ENCODE results near the gene TFDP2. TPM values are rescaled to one million over a fixed set of nuclear protein-coding genes. Genes with fewer than 3 reads are reported as not detected.

The TFDP2 gene
- total and polyA plus RNA-seq, 10 of the 15 experiments (the other 5 are each of a cell fraction or from before 2014, with no cell fraction given): 28.3 to 100 (median 49.7) TPM

DNA sequence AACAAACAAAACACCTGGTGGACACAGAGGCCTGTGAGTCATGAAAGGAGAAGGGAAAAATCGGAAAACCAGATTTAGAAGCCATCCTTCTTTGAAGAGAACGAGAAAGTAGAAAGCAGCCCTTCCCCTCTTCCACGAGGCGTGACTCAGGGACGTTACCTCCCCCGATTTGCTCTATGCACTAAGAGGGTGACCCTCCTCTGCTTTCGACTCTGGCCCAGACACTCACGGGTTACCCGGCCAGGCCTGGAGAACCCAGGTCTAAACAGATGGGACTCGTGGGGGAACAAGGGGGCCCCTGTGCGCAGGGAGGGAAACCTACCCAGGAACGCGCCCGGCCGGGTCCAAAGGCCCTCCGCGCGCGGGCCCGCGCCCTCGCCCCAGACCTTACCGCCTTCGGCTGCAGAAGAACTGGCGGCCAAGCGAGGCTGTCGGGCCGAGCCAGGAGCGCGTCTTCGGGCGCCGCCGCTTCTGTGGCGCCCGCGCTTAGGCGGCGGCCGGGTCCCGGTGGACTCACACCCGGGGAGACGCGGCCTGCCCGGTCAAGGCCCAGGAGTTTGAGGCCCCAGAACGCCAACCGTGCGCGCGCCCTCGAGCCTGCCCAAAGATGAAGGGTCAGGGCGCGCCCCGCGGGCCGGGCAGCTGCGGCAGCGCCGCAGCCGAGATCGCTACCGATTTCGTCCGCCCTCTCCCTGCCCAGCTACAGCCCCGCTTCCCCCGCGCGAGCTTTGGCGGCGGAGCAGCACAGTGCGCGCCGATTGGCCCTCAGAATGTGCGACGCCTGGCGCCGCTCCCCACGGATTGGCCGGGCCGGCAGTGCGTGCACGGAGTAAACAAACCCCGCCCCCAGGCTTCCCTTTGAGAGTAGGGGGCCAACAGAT lies at the start of gene TFDP2 (continued):
- TF ChIP-seq, protein P1, sequence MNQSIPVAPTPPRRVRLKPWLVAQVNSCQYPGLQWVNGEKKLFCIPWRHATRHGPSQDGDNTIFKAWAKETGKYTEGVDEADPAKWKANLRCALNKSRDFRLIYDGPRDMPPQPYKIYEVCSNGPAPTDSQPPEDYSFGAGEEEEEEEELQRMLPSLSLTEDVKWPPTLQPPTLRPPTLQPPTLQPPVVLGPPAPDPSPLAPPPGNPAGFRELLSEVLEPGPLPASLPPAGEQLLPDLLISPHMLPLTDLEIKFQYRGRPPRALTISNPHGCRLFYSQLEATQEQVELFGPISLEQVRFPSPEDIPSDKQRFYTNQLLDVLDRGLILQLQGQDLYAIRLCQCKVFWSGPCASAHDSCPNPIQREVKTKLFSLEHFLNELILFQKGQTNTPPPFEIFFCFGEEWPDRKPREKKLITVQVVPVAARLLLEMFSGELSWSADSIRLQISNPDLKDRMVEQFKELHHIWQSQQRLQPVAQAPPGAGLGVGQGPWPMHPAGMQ (IDR thresholded peaks at IDR 0.05; ENCODE audit: borderline replicate concordance): no peak
- TF ChIP-seq ESRRA (IDR thresholded peaks at IDR 0.05; ENCODE audit: low read length): no peak
- peak; percentile 88; the same call in 1 of the 2 replicates for TF ChIP-seq ASH2L (IDR thresholded peaks at IDR 0.05; ENCODE audit: borderline replicate concordance, low read depth)
- TF ChIP-seq, protein P2, sequence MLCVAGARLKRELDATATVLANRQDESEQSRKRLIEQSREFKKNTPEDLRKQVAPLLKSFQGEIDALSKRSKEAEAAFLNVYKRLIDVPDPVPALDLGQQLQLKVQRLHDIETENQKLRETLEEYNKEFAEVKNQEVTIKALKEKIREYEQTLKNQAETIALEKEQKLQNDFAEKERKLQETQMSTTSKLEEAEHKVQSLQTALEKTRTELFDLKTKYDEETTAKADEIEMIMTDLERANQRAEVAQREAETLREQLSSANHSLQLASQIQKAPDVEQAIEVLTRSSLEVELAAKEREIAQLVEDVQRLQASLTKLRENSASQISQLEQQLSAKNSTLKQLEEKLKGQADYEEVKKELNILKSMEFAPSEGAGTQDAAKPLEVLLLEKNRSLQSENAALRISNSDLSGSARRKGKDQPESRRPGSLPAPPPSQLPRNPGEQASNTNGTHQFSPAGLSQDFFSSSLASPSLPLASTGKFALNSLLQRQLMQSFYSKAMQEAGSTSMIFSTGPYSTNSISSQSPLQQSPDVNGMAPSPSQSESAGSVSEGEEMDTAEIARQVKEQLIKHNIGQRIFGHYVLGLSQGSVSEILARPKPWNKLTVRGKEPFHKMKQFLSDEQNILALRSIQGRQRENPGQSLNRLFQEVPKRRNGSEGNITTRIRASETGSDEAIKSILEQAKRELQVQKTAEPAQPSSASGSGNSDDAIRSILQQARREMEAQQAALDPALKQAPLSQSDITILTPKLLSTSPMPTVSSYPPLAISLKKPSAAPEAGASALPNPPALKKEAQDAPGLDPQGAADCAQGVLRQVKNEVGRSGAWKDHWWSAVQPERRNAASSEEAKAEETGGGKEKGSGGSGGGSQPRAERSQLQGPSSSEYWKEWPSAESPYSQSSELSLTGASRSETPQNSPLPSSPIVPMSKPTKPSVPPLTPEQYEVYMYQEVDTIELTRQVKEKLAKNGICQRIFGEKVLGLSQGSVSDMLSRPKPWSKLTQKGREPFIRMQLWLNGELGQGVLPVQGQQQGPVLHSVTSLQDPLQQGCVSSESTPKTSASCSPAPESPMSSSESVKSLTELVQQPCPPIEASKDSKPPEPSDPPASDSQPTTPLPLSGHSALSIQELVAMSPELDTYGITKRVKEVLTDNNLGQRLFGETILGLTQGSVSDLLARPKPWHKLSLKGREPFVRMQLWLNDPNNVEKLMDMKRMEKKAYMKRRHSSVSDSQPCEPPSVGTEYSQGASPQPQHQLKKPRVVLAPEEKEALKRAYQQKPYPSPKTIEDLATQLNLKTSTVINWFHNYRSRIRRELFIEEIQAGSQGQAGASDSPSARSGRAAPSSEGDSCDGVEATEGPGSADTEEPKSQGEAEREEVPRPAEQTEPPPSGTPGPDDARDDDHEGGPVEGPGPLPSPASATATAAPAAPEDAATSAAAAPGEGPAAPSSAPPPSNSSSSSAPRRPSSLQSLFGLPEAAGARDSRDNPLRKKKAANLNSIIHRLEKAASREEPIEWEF (IDR thresholded peaks at IDR 0.05; ENCODE audit: insufficient replicate concordance, low read depth, low read length): no peak
- TF ChIP-seq POLR2A (IDR thresholded peaks at IDR 0.05; ENCODE audit: low read depth, low read length): peak; percentile 85
- TF ChIP-seq JUNB (IDR thresholded peaks at IDR 0.05): no peak
- TF ChIP-seq CREB1 (IDR thresholded peaks at IDR 0.05; ENCODE audit: low read depth): peak; percentile 84
- TF ChIP-seq NBN (IDR thresholded peaks at IDR 0.05): no peak
- TF ChIP-seq EGR1 (IDR thresholded peaks at IDR 0.05; ENCODE audit: borderline replicate concordance in 1 of 2, low read depth in 2 of 2, low read length in 2 of 2): 0 out of 3 replicates have a peak, but pooled peaks of 1 of the 2 experiments have one; percentile 29
- no peak for TF ChIP-seq ZNF622 (IDR thresholded peaks at IDR 0.05)
- peak; percentile 17 for TF ChIP-seq FOS (IDR thresholded peaks at IDR 0.05; ENCODE audit: borderline replicate concordance, extremely low read depth, insufficient read length)
- TF ChIP-seq, protein P3, sequence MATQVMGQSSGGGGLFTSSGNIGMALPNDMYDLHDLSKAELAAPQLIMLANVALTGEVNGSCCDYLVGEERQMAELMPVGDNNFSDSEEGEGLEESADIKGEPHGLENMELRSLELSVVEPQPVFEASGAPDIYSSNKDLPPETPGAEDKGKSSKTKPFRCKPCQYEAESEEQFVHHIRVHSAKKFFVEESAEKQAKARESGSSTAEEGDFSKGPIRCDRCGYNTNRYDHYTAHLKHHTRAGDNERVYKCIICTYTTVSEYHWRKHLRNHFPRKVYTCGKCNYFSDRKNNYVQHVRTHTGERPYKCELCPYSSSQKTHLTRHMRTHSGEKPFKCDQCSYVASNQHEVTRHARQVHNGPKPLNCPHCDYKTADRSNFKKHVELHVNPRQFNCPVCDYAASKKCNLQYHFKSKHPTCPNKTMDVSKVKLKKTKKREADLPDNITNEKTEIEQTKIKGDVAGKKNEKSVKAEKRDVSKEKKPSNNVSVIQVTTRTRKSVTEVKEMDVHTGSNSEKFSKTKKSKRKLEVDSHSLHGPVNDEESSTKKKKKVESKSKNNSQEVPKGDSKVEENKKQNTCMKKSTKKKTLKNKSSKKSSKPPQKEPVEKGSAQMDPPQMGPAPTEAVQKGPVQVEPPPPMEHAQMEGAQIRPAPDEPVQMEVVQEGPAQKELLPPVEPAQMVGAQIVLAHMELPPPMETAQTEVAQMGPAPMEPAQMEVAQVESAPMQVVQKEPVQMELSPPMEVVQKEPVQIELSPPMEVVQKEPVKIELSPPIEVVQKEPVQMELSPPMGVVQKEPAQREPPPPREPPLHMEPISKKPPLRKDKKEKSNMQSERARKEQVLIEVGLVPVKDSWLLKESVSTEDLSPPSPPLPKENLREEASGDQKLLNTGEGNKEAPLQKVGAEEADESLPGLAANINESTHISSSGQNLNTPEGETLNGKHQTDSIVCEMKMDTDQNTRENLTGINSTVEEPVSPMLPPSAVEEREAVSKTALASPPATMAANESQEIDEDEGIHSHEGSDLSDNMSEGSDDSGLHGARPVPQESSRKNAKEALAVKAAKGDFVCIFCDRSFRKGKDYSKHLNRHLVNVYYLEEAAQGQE (IDR thresholded peaks at IDR 0.05; ENCODE audit: low read depth, low read length): no peak
